WTC11 (cell line): ENCODE data around the gene WARS2. TPM values are rescaled to one million over a fixed set of nuclear protein-coding genes. Genes with fewer than 3 reads are reported as not detected.

Source experiments
- ATAC-seq: fragments of 200-7000 bp; cut with Tn5 transposase; 2 replicates; pipeline ENCODE4 v1.10.0; 2021; ENCODE audit warnings: mild to moderate bottlenecking, moderate library complexity
- CTCF ChIA-PET: fragments of 300-600 bp; sonication (Branson Sonifier 250); formaldehyde crosslinking; loops from one replicate; lab custom pipeline; 2021; ENCODE audit warnings: antibody characterized with exemption; lab: Charles Lee
- POLR2A ChIA-PET: fragments of 350-600 bp; sonication (Branson Sonifier 250); formaldehyde crosslinking; loops from one replicate; lab custom pipeline; 2021; ENCODE audit warnings: antibody characterized with exemption; lab: Charles Lee
- DNase-seq: peaks from one replicate; pipeline ENCODE4 v3.0.0; 2021; ENCODE audit warnings: low spot score
- H3K27ac Mint-ChIP-seq: 2 replicates; pipeline ENCODE4 v1.8.0; 2021; ENCODE audit warnings: mixed read lengths
- H3K27me3 Mint-ChIP-seq: 2 replicates; pipeline ENCODE4 v1.8.0; 2021; ENCODE audit warnings: low read depth, mild to moderate bottlenecking, moderate library complexity, mixed read lengths
- H3K36me3 Mint-ChIP-seq: 2 replicates; pipeline ENCODE4 v1.8.0; 2021; ENCODE audit warnings: mixed read lengths
- H3K4me1 Mint-ChIP-seq: 2 replicates; pipeline ENCODE4 v1.8.0; 2022; ENCODE audit warnings: mixed read lengths
- H3K4me3 Mint-ChIP-seq: 2 replicates; pipeline ENCODE4 v1.8.0; 2021; ENCODE audit warnings: mild to moderate bottlenecking, moderate library complexity, mixed read lengths
- H3K9me3 Mint-ChIP-seq: 2 replicates; pipeline ENCODE4 v1.8.0; 2021; ENCODE audit warnings: mixed read lengths
- ATF1 ChIP-seq: sonication (generic); formaldehyde crosslinking; IDR thresholded peaks from 2 replicates; pipeline ENCODE4 v1.8.1; 2023; ENCODE audit warnings: mild to moderate bottlenecking, moderate library complexity, missing genetic modification reagents
- CDX4 ChIP-seq: fragments of 250-450 bp; sonication (Bioruptor Pico); IDR thresholded peaks from 2 replicates; pipeline ENCODE4 v1.9.0; 2021; ENCODE audit warnings: moderate library complexity, mild to moderate bottlenecking, inconsistent platforms, borderline replicate concordance
- E2F1 ChIP-seq: sonication (generic); formaldehyde crosslinking; IDR thresholded peaks from 2 replicates; pipeline ENCODE4 v1.8.0; 2022; ENCODE audit warnings: mild to moderate bottlenecking, missing genetic modification reagents
- ESRRA ChIP-seq: sonication (generic); formaldehyde crosslinking; IDR thresholded peaks from 2 replicates; pipeline ENCODE4 v1.8.1; 2022; ENCODE audit warnings: mild to moderate bottlenecking, missing genetic modification reagents, borderline replicate concordance
- KAT7 ChIP-seq: sonication (generic); formaldehyde crosslinking; IDR thresholded peaks from 2 replicates; pipeline ENCODE4 v1.8.1; 2023; ENCODE audit warnings: missing genetic modification reagents, mild to moderate bottlenecking, borderline replicate concordance
- RORB ChIP-seq: fragments of 250-450 bp; sonication (Bioruptor Pico); IDR thresholded peaks from 2 replicates; pipeline ENCODE4 v1.9.0; 2021; ENCODE audit warnings: mild to moderate bottlenecking
- SMAD3 ChIP-seq: sonication (generic); formaldehyde crosslinking; IDR thresholded peaks from 2 replicates; pipeline ENCODE4 v1.8.0; 2022; ENCODE audit warnings: missing genetic modification reagents, mild to moderate bottlenecking, borderline replicate concordance
- ZNF232 ChIP-seq: sonication (generic); formaldehyde crosslinking; IDR thresholded peaks from 2 replicates; pipeline ENCODE4 v1.8.0; 2022; ENCODE audit warnings: mild to moderate bottlenecking, missing genetic modification reagents
- ZNF317 ChIP-seq: sonication (generic); formaldehyde crosslinking; IDR thresholded peaks from 2 replicates; pipeline ENCODE4 v1.8.1; 2023; ENCODE audit warnings: low read depth, mild to moderate bottlenecking, moderate library complexity, missing genetic modification reagents, borderline replicate concordance
- ZNF396 ChIP-seq: fragments of 250-450 bp; sonication (Bioruptor Pico); IDR thresholded peaks from 2 replicates; pipeline ENCODE4 v1.8.0; 2021; ENCODE audit warnings: mild to moderate bottlenecking, moderate library complexity, borderline replicate concordance
- total RNA-seq: library from RNA; stranded (reverse); gene quantifications from 3 replicates; pipeline ENCODE4 v1.2.3, GENCODE V29; 2021
- TF ChIP-seq, protein P1 (sequence below): sonication (generic); formaldehyde crosslinking; IDR thresholded peaks from 2 replicates; pipeline ENCODE4 v1.8.1; 2023; ENCODE audit warnings: mild to moderate bottlenecking, missing genetic modification reagents, moderate library complexity
- TF ChIP-seq, protein P2 (sequence below): sonication (generic); formaldehyde crosslinking; IDR thresholded peaks from 2 replicates; pipeline ENCODE4 v1.8.0; 2023; ENCODE audit warnings: mild to moderate bottlenecking, missing genetic modification reagents
- TF ChIP-seq, protein P3 (sequence below): sonication (generic); formaldehyde crosslinking; IDR thresholded peaks from 2 replicates; pipeline ENCODE4 v1.8.1; 2022; ENCODE audit warnings: missing genetic modification reagents, borderline replicate concordance
- TF ChIP-seq, protein P4 (sequence below): sonication (generic); formaldehyde crosslinking; IDR thresholded peaks from 2 replicates; pipeline ENCODE4 v1.8.0; 2022; ENCODE audit warnings: mild to moderate bottlenecking, missing genetic modification reagents
- TF ChIP-seq, protein P5 (sequence below): fragments of 200-600 bp; IDR thresholded peaks from 2 replicates; pipeline ENCODE4 v1.8.0; 2022; ENCODE audit warnings: antibody characterized with exemption
- TF ChIP-seq, protein P6 (sequence below): sonication (generic); formaldehyde crosslinking; IDR thresholded peaks from 2 replicates; pipeline ENCODE4 v1.8.0; 2023; ENCODE audit warnings: missing genetic modification reagents
- TF ChIP-seq, protein P7 (sequence below): fragments of 250-450 bp; sonication (Bioruptor Pico); conservative IDR thresholded peaks from 2 replicates; pipeline ENCODE4 v1.9.0; 2021; ENCODE audit warnings: mild to moderate bottlenecking

The WARS2 gene
- total RNA-seq, 1 experiment from 2014 or later: 9.3 TPM

GRCh38 chr1:118991448-118991847 is 149.0 kb downstream of the WARS2 start (continued):
- TF ChIP-seq, protein P1, sequence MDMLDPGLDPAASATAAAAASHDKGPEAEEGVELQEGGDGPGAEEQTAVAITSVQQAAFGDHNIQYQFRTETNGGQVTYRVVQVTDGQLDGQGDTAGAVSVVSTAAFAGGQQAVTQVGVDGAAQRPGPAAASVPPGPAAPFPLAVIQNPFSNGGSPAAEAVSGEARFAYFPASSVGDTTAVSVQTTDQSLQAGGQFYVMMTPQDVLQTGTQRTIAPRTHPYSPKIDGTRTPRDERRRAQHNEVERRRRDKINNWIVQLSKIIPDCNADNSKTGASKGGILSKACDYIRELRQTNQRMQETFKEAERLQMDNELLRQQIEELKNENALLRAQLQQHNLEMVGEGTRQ (CRISPR knock-in tag): no peak
- TF ChIP-seq RORB (no peak), ZNF317 (no peak), KAT7 (CRISPR knock-in tag) (no peak), ESRRA (CRISPR knock-in tag) (no peak)
- TF ChIP-seq, protein P2, sequence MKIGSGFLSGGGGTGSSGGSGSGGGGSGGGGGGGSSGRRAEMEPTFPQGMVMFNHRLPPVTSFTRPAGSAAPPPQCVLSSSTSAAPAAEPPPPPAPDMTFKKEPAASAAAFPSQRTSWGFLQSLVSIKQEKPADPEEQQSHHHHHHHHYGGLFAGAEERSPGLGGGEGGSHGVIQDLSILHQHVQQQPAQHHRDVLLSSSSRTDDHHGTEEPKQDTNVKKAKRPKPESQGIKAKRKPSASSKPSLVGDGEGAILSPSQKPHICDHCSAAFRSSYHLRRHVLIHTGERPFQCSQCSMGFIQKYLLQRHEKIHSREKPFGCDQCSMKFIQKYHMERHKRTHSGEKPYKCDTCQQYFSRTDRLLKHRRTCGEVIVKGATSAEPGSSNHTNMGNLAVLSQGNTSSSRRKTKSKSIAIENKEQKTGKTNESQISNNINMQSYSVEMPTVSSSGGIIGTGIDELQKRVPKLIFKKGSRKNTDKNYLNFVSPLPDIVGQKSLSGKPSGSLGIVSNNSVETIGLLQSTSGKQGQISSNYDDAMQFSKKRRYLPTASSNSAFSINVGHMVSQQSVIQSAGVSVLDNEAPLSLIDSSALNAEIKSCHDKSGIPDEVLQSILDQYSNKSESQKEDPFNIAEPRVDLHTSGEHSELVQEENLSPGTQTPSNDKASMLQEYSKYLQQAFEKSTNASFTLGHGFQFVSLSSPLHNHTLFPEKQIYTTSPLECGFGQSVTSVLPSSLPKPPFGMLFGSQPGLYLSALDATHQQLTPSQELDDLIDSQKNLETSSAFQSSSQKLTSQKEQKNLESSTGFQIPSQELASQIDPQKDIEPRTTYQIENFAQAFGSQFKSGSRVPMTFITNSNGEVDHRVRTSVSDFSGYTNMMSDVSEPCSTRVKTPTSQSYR (CRISPR knock-in tag): no peak
- TF ChIP-seq, all 79 proteins: peak for 0

DNA sequence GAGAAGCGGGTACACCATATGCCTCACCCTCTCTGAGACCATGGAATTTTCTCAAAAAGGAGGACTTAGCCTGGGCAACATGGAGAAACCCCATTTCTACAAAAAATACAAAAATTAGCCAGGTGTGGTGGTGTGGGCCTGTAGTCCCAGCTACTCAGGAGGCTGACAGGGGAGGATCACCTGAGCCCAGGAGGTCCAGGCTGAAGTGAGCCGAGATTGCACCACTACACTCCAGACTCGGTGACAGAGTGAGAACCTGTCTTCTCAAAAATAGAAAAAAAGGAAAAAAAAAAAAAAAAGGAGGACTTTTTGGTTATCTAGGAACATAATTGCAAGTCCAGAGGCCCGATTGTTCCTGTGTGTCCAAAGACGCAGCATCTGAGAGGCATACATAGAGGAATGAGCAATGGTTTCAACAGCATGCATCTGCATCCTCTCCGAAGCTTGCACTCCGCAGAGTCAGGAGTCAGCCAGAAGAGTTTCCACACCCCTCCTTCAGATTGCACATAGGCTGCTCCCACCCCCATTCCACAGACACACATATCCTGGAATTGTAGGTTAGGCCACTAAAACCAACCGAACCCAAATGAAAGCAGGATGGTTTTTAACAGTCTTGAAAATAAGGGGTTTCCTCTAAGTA is 149.8 kb downstream of the WARS2 start:
- Mint-ChIP-seq H3K9me3 (no peaks in the 10 kb centered on the region), H3K4me3 (peak overlapping the region; percentile 74), H3K27me3 (peaks cover 100% of the 10 kb centered on the region), H3K36me3 (no peaks in the 10 kb centered on the region), H3K4me1 (peaks cover 71% of the 10 kb centered on the region), H3K27ac (no peak overlapping the region)
- TF ChIP-seq, protein P3, sequence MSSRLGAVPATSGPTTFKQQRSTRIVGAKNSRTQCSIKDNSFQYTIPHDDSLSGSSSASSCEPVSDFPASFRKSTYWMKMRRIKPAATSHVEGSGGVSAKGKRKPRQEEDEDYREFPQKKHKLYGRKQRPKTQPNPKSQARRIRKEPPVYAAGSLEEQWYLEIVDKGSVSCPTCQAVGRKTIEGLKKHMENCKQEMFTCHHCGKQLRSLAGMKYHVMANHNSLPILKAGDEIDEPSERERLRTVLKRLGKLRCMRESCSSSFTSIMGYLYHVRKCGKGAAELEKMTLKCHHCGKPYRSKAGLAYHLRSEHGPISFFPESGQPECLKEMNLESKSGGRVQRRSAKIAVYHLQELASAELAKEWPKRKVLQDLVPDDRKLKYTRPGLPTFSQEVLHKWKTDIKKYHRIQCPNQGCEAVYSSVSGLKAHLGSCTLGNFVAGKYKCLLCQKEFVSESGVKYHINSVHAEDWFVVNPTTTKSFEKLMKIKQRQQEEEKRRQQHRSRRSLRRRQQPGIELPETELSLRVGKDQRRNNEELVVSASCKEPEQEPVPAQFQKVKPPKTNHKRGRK (CRISPR knock-in tag): no peak
- TF ChIP-seq ZNF317: no peak
- no peak for TF ChIP-seq ZNF396
- TF ChIP-seq, protein P4, sequence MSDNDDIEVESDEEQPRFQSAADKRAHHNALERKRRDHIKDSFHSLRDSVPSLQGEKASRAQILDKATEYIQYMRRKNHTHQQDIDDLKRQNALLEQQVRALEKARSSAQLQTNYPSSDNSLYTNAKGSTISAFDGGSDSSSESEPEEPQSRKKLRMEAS: no peak
- no peak for TF ChIP-seq CDX4 (CRISPR knock-in tag)
- DNase-seq: no peak
- no peak for ATAC-seq
- POLR2A ChIA-PET: no interaction called here
- CTCF ChIA-PET: interaction anchor here (1.5 to 2.7 kb wide), 5 partner anchors 10 to 18 kb away, joined by 4 to 35 read pairs (median 15); no protein-coding TSS in a partner anchor

- ATAC-seq: peak; percentile 34
- H3K9me3 Mint-ChIP-seq: no peaks in the 10 kb centered on the region
- H3K36me3 Mint-ChIP-seq: no peaks in the 10 kb centered on the region
- H3K4me1 Mint-ChIP-seq: peaks cover 78% of the 10 kb centered on the region
- no peak overlapping the region for H3K27ac Mint-ChIP-seq
- CTCF ChIA-PET: interaction anchor here (0.6 to 2.7 kb wide), 10 partner anchors 10 to 979 kb away, joined by 3 to 35 read pairs (median 5); no protein-coding TSS in a partner anchor
- POLR2A ChIA-PET: interaction anchor here (1.4 kb wide), 1 partner anchor 10 kb away, joined by 6 read pairs; no protein-coding TSS in a partner anchor
- H3K4me3 Mint-ChIP-seq: peak overlapping the region; percentile 74
- peak; percentile 64 for DNase-seq
- peaks cover 100% of the 10 kb centered on the region for H3K27me3 Mint-ChIP-seq
- TF ChIP-seq, protein P5, sequence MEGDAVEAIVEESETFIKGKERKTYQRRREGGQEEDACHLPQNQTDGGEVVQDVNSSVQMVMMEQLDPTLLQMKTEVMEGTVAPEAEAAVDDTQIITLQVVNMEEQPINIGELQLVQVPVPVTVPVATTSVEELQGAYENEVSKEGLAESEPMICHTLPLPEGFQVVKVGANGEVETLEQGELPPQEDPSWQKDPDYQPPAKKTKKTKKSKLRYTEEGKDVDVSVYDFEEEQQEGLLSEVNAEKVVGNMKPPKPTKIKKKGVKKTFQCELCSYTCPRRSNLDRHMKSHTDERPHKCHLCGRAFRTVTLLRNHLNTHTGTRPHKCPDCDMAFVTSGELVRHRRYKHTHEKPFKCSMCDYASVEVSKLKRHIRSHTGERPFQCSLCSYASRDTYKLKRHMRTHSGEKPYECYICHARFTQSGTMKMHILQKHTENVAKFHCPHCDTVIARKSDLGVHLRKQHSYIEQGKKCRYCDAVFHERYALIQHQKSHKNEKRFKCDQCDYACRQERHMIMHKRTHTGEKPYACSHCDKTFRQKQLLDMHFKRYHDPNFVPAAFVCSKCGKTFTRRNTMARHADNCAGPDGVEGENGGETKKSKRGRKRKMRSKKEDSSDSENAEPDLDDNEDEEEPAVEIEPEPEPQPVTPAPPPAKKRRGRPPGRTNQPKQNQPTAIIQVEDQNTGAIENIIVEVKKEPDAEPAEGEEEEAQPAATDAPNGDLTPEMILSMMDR: no peak
- TF ChIP-seq, protein P6, sequence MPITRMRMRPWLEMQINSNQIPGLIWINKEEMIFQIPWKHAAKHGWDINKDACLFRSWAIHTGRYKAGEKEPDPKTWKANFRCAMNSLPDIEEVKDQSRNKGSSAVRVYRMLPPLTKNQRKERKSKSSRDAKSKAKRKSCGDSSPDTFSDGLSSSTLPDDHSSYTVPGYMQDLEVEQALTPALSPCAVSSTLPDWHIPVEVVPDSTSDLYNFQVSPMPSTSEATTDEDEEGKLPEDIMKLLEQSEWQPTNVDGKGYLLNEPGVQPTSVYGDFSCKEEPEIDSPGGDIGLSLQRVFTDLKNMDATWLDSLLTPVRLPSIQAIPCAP (CRISPR knock-in tag): no peak
- TF ChIP-seq E2F1: no peak
- TF ChIP-seq SMAD3 (CRISPR knock-in tag): no peak
- TF ChIP-seq ATF1 (CRISPR knock-in tag): no peak
- TF ChIP-seq, protein P7, sequence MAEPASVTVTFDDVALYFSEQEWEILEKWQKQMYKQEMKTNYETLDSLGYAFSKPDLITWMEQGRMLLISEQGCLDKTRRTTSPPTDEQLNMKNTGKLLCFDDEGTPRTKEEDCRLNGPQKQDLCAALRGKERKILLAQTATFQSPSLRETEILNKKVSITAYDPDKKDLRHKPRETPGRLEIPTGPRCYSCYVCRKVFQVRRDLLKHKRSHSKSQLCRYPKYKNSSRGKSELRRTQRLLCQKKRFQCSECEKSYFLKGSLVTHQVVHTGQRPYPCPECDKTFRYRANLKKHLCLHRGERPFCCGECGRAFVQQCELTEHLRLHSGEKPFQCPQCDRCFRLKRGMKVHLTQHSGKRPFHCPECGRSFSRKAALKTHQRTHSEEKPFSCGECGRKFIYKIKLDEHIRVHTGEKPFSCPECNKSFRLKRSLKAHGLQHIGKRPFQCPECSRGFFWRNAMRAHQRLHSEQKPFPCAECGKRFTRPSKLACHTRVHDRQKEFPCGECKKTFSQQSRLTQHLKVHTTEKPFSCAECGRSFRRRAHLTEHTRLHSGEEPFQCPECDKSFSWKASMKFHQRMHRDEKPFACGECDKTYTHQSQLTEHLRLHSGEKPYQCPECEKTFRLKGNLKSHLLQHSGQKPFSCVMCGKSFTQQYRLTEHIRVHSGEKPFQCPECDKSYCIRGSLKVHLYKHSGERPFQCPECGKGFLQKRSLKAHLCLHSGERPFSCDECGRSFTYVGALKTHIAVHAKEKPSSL (CRISPR knock-in tag): no peak
- TF ChIP-seq ZNF232 (CRISPR knock-in tag): no peak
- TF ChIP-seq RORB: no peak
Observed at GRCh38 chr1:118989878-118990378, 150.5 kb downstream of the WARS2 start.
